ENCODE data around the gene DYNLT4.
"Not testable (repeated sequence)": the region's sequence is repeated elsewhere in the genome, so short reads cannot be mapped to it uniquely, and the experiment has no call there.

The DYNLT4 gene, protein sequence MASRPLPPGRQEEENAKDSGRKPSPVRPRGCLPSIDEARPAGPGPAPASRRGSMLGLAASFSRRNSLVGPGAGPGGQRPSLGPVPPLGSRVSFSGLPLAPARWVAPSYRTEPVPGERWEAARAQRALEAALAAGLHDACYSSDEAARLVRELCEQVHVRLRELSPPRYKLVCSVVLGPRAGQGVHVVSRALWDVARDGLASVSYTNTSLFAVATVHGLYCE

GRCh38 chr1:44806704-44807363, at the start of gene DYNLT4:
Gene DYNLT4 (minus strand): TSS chr1:44807351. CDS start chr1:44806668, 683 bp downstream.
- ATAC-seq (peak; percentile 12), DNase-seq (no peak)
- peak within 1 kb of the TSS; percentile 100 for H3K27ac Mint-ChIP-seq
- peaks cover 92% of the 10 kb centered on the region for H3K4me1 Mint-ChIP-seq
- H3K4me3 Mint-ChIP-seq = peak within 1 kb of the TSS; percentile 82
- H3K27me3 Mint-ChIP-seq = no peaks in the 10 kb centered on the region
- peaks cover 52% of the 10 kb centered on the region for H3K36me3 Mint-ChIP-seq (ENCODE audit: low read depth)
- H3K9me3 Mint-ChIP-seq = no peaks in the 10 kb centered on the region

GRCh38 chr1:44855742-44856141, 48.6 kb upstream of the DYNLT4 start:
- no peak overlapping the region for H3K4me3 Mint-ChIP-seq
- H3K27ac Mint-ChIP-seq = no peak overlapping the region
- no peak for DNase-seq
- peaks cover 25% of the 10 kb centered on the region for H3K36me3 Mint-ChIP-seq (ENCODE audit: low read depth)
- ATAC-seq = no peak
- H3K4me1 Mint-ChIP-seq = peaks cover 5% of the 10 kb centered on the region
- H3K9me3 Mint-ChIP-seq = no peaks in the 10 kb centered on the region
- no peaks in the 10 kb centered on the region for H3K27me3 Mint-ChIP-seq

- H3K27me3 Mint-ChIP-seq = no peaks in the 10 kb centered on the region
- peaks cover 25% of the 10 kb centered on the region for H3K36me3 Mint-ChIP-seq (ENCODE audit: low read depth)
- ATAC-seq = no peak
- no peak overlapping the region for H3K4me3 Mint-ChIP-seq
- H3K4me1 Mint-ChIP-seq = peaks cover 8% of the 10 kb centered on the region
- no peak for DNase-seq
- no peak overlapping the region for H3K27ac Mint-ChIP-seq
- H3K9me3 Mint-ChIP-seq = no peaks in the 10 kb centered on the region
Measured at GRCh38 chr1:44854970-44855369, 47.8 kb upstream of the DYNLT4 start.

DNA sequence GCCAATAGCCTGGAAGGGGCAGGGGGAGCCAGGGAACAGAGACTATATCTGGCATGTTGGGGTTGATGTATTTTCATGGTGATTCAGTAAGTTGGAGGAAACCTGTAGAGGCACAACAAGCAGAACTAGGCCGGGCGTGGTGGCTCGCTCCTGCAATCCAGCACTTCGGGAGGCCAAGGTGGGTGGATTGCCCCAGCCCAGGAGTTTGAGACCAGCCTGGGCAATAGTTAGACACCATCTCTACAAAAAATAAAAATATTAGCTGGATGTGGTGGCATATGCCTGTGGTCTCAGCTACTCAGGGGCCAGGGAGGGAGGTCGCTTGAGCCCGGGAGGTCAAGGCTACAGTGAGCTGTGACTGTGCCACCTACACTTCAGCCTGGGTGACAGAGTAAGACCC, 46.0 kb upstream of the DYNLT4 start:
- no peaks in the 10 kb centered on the region for H3K9me3 Mint-ChIP-seq

GRCh38 chr1:44851308-44851707, 44.2 kb upstream of the DYNLT4 start:
- H3K4me1 Mint-ChIP-seq = peaks cover 11% of the 10 kb centered on the region
- no peak overlapping the region for H3K27ac Mint-ChIP-seq
- no peaks in the 10 kb centered on the region for H3K9me3 Mint-ChIP-seq
- no peaks in the 10 kb centered on the region for H3K27me3 Mint-ChIP-seq
- H3K36me3 Mint-ChIP-seq (ENCODE audit: low read depth) = peaks cover 13% of the 10 kb centered on the region
- ATAC-seq (no peak), DNase-seq (no peak)
- H3K4me3 Mint-ChIP-seq = no peak overlapping the region

More for the DNA sequence above, 46.0 kb upstream of the DYNLT4 start:
- ATAC-seq (no peak), DNase-seq (no peak)
- H3K4me1 Mint-ChIP-seq = peaks cover 11% of the 10 kb centered on the region
- H3K36me3 Mint-ChIP-seq (ENCODE audit: low read depth) = peaks cover 25% of the 10 kb centered on the region
- no peaks in the 10 kb centered on the region for H3K27me3 Mint-ChIP-seq
- no peak overlapping the region for H3K27ac Mint-ChIP-seq
- H3K4me3 Mint-ChIP-seq = no peak overlapping the region

DNA sequence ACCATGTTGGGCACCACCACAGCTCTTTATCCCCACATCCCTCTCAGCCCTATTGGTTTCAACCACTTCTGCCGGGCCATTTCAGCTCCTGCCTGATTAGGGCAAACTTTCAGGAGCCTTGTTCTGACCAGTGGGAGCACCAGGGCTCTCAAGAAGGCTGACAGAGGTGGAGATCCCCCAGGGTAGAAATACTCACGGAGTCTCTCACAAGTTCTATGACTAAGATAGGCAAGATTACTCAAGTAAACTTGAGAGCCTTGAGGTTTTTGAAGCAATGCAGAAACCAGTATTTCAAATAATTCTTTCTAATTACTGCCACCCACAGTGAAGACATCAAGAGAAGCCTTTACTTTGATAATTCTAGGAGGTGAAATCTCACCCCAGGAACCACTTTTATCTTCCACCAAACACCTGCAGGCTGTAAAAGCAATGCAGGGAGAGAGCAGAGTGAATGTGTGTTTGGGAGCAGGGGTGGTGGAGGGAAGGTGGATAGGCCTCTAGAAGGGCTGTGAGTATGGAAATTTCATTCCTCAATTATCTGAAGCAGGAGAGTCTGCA, 42.5 kb upstream of the DYNLT4 start:
- Mint-ChIP-seq H3K4me3 (no peak overlapping the region), H3K9me3 (no peaks in the 10 kb centered on the region), H3K27me3 (no peaks in the 10 kb centered on the region)

DNA sequence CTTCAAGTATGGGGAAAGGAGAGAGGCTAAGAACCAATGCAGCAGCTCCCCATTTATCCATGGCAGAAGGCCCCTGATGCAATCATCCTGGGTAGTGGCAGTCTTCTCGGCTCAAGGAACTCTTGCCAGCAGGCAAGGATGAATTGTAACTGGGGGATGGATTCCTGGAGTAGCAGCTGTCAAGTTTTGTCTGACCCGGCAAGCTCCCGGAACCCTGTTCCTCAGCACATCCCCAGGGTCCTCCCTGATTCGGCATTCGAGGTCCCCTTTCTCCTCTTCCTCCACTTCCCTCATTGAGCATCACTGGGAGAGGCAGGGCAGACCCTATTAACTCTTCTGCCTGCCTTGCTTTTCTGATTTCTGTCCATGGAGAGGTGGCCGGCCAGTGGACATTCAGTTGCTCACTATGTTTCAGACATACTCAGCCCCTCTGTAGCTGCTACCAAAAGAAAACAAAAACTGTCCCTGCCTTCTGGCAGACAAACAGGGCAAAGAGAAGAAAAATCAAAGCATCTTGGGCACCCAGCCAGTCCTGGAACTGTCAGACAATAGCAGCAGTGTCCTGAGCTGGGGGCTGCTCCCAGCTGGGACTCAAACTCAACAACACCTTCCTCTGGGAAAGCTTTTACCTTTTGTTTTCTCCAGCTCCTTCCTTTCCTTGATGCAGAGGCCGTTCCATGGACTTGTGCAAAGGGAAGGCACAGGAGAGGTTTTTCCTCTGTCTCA, 41.5 kb upstream of the DYNLT4 start:
- H3K9me3 Mint-ChIP-seq = no peaks in the 10 kb centered on the region
- DNase-seq (no peak), ATAC-seq (no peak)
- H3K27me3 Mint-ChIP-seq = no peaks in the 10 kb centered on the region
- H3K4me3 Mint-ChIP-seq = no peak overlapping the region
- peaks cover 5% of the 10 kb centered on the region for H3K36me3 Mint-ChIP-seq (ENCODE audit: low read depth)
- no peak overlapping the region for H3K27ac Mint-ChIP-seq
- H3K4me1 Mint-ChIP-seq = peaks cover 11% of the 10 kb centered on the region

More for the DNA sequence above, 42.5 kb upstream of the DYNLT4 start:
- peaks cover 11% of the 10 kb centered on the region for H3K4me1 Mint-ChIP-seq
- DNase-seq = no peak
- H3K27ac Mint-ChIP-seq = no peak overlapping the region
- peak; percentile 59 for ATAC-seq
- H3K36me3 Mint-ChIP-seq (ENCODE audit: low read depth) = peaks cover 8% of the 10 kb centered on the region

DNA sequence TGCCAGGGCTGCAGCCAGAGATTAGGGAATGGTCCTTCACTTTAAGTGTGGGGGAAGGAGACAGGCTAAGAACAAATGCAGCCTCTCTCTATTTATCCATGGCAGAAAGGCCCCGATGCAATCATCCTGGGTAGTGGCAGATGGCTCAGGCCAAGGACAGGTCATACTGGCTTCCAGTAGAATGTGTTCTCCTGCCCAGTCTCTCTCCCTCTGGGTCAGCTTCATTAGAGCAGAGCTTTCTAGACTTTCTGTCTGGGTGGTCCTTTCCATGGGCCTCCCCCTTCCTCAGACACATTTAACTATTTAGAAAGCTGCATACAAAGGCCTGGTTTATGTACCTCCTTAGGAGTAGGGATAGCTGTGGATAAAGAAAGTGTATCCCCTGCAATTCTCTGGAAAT, 40.7 kb upstream of the DYNLT4 start:
- H3K9me3 Mint-ChIP-seq = no peaks in the 10 kb centered on the region
- no peaks in the 10 kb centered on the region for H3K27me3 Mint-ChIP-seq
- peaks cover 11% of the 10 kb centered on the region for H3K4me1 Mint-ChIP-seq
- DNase-seq = no peak
- peaks cover 5% of the 10 kb centered on the region for H3K36me3 Mint-ChIP-seq (ENCODE audit: low read depth)
- H3K27ac Mint-ChIP-seq = no peak overlapping the region
- no peak for ATAC-seq
- H3K4me3 Mint-ChIP-seq = no peak overlapping the region

- no peak for DNase-seq
- Mint-ChIP-seq H3K27me3 (peaks cover 4% of the 10 kb centered on the region), H3K4me3 (no peak overlapping the region), H3K27ac (no peak overlapping the region), H3K36me3 (ENCODE audit: low read depth) (peaks cover 3% of the 10 kb centered on the region), H3K9me3 (no peaks in the 10 kb centered on the region), H3K4me1 (peaks cover 15% of the 10 kb centered on the region)
- ATAC-seq = no peak
Measured at GRCh38 chr1:44846985-44847384, 39.8 kb upstream of the DYNLT4 start.

DNA sequence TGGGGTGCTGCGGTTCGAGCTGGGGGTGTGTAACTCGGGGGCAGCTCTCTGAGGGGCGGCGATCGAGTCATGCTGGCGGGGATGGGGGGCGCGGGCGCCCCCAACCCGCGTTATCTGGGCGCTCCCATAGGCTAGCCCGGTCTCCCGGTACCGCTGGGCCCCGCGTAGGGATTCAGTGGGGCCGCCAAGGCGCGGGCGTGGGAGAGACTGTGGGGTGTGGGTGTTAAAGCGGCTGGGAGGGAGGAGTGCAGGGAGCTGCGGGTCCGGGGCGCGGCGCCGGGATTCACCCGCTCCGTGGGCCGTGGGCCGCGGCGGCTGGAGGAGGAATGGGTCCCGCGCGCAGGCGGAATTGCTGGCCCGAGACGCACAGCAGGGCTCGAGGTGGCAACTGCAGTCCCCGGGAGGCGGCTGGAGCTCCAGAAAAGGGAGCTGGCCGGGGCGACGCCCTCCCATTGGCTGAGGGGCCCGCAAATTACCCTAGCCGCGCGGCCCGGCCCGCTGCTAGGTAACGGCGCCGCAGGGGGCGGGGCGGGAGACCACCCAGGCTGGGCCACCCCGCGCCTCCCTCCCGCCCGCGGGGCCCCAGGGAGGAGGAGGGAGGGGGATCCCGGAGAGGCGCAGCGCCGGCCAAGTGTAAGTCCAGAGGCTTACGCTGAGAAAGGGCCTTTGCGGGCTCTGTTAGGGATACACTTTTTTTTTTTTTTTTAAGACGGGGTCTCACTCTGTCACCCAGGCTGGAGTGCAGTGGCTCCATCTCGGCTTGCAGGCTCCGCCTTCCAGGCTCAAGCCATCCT, 35.9 kb upstream of the DYNLT4 start, which contains the start of gene PTCH2:
PTCH2 (minus strand) TSS at position 392 of the 794 bp plus-strand sequence; CDS start at position 71, 321 bp downstream.
- DNase-seq = peak; percentile 48
- peaks cover 9% of the 10 kb centered on the region for H3K27me3 Mint-ChIP-seq
- peak within 1 kb of the TSS; percentile 42 for H3K4me3 Mint-ChIP-seq
- ATAC-seq = peak; percentile 70
- H3K27ac Mint-ChIP-seq = no peak within 1 kb of the TSS
- no peaks in the 10 kb centered on the region for H3K9me3 Mint-ChIP-seq
- no peaks in the 10 kb centered on the region for H3K36me3 Mint-ChIP-seq (ENCODE audit: low read depth)
- H3K4me1 Mint-ChIP-seq = peaks cover 5% of the 10 kb centered on the region

- Mint-ChIP-seq H3K4me3 (peak overlapping the region; percentile 42), H3K27ac (no peak overlapping the region), H3K4me1 (peaks cover 5% of the 10 kb centered on the region), H3K9me3 (no peaks in the 10 kb centered on the region), H3K27me3 (peaks cover 9% of the 10 kb centered on the region), H3K36me3 (ENCODE audit: low read depth) (no peaks in the 10 kb centered on the region)
- DNase-seq (no peak), ATAC-seq (no peak)
Measured at GRCh38 chr1:44842486-44842861, 35.3 kb upstream of the DYNLT4 start.

DNA sequence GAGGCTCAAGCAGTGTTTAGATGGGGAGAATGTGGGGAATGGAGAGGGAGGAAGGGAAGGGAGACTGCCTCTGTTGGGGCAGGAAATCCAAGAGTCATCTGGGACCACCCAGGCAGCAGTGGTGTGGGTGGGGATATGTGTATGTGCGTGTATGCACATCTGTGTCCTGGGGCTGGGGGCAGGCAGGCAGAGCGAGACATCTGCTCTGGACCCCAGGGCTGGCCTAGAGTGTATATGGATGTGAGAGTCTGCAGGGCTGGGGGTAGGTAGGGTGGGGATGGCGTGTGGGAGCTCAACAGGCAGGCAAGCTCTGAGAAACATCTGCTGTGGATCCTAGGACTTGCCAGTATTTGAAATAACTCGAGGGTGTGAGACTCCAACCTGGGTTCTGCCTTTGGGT, 32.4 kb upstream of the DYNLT4 start:
- H3K9me3 Mint-ChIP-seq = no peaks in the 10 kb centered on the region

DNA sequence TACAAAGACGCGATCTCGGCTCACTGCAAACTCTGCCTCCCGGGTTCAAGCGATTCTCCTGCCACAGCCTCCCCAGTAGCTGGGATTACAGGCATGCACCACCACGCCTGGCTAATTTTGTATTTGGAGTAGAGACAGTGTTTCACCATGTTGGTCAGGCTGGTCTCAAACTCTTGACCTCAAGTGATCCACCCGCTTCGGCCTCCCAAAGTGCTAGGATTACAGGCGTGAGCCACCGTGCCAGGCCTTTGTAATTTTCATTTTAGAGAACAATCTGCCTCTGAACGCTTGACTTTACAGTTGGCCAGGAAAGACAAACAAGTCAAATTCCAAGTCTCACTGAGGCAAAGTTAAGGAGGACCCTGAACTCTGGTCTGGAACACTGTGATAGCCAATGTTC, 31.1 kb upstream of the DYNLT4 start:
- not testable (repeated sequence) for ATAC-seq; H3K27ac Mint-ChIP-seq; DNase-seq; H3K4me3 Mint-ChIP-seq; H3K27me3 Mint-ChIP-seq; H3K36me3 Mint-ChIP-seq (ENCODE audit: low read depth); H3K9me3 Mint-ChIP-seq
- peaks cover 11% of the 10 kb centered on the region for H3K4me1 Mint-ChIP-seq

More for the DNA sequence above, 32.4 kb upstream of the DYNLT4 start:
- Mint-ChIP-seq H3K4me1 (peaks cover 11% of the 10 kb centered on the region), H3K27ac (no peak overlapping the region), H3K4me3 (no peak overlapping the region), H3K27me3 (peaks cover 9% of the 10 kb centered on the region), H3K36me3 (ENCODE audit: low read depth) (no peaks in the 10 kb centered on the region)
- DNase-seq (no peak), ATAC-seq (no peak)

All from activated naive CD8-positive, alpha-beta T cell treated with anti-CD3 and anti-CD28 coated beads, Interleukin-2, amount 50 U/mL, for 24 hours (primary cell).